ENCODE data around the gene CDK5RAP2.

GRCh38 chr9:120363697-120364096 is 216.3 kb downstream of the CDK5RAP2 start:
- TF ChIP-seq CTCF (conservative IDR thresholded peaks at IDR 0.05 in 1 of 2, IDR thresholded peaks at IDR 0.05 in 1 of 2; ENCODE audit: extremely low read depth in 1 of 2, insufficient read depth in 1 of 2, low read depth in 1 of 2, low read length in 2 of 2) (no peak), EZH2 (IDR thresholded peaks at IDR 0.05; ENCODE audit: borderline replicate concordance, low read length) (no peak)
